Esophagus (tissue), 2 donors: ENCODE data around the gene PTPRH. TPM values are rescaled to one million over a fixed set of nuclear protein-coding genes. Genes with fewer than 3 reads are reported as not detected.

Experiments
- H3K27ac ChIP-seq, 2 donors: one replicate each; pipeline ENCODE4 v1.5.1; 2013; ENCODE audit warnings: low read depth in 2 of 2, mild to moderate bottlenecking in 2 of 2, inconsistent platforms in 1 of 2, low read length in 1 of 2, moderate library complexity in 1 of 2
- H3K27me3 ChIP-seq, 2 donors: one replicate each; pipeline ENCODE4 v1.6.1; 2013; ENCODE audit warnings: low read length in 2 of 2, control low read depth in 1 of 2, mild to moderate bottlenecking in 1 of 2; ENCODE audit not compliant: insufficient read depth in 2 of 2, control insufficient read depth in 1 of 2
- H3K36me3 ChIP-seq, 2 donors: one replicate each; pipeline ENCODE4 v1.6.1; 2013; ENCODE audit warnings: low read length in 1 of 2; ENCODE audit not compliant: control insufficient read depth in 2 of 2, insufficient read depth in 2 of 2
- H3K4me1 ChIP-seq, 2 donors: one replicate each; pipeline ENCODE4 v1.6.1; 2013; ENCODE audit warnings: low read length in 1 of 2; ENCODE audit not compliant: control insufficient read depth in 2 of 2, insufficient read depth in 2 of 2
- H3K4me3 ChIP-seq, 2 donors: one replicate each; pipeline ENCODE4 v1.5.1; 2013; ENCODE audit warnings: low read length in 2 of 2, mild to moderate bottlenecking in 2 of 2, low read depth in 1 of 2, moderate library complexity in 1 of 2
- H3K9me3 ChIP-seq, 2 donors: one replicate each; pipeline ENCODE4 v1.6.1; 2013; ENCODE audit warnings: mild to moderate bottlenecking in 2 of 2, low read depth in 1 of 2, low read length in 1 of 2, moderate library complexity in 1 of 2; ENCODE audit not compliant: control insufficient read depth in 2 of 2, insufficient read depth in 1 of 2
- WGBS, 2 donors: extraction: QIAGEN DNeasy Blood & Tissue Kit; methylation state at CpG; one replicate each; pipeline ENCODE4 v1.1.7; 2013; 5-methylcytosine and 5-hydroxymethylcytosine counted together
- polyA plus RNA-seq, 2 donors: library from polyadenylated mRNA; stranded (reverse); fragments of 200-250 nt; gene quantifications; one replicate each; pipeline ENCODE4 v1.2.3, GENCODE V29; 2013
- donor health status: healthy with polysubstance abuse.
- donor health status: Bipolar disorder and iron deficiency.

PTPRH gene
- polyA plus RNA-seq, 2 donors, result 0.10 to 0.19 TPM

- Histone ChIP-seq H3K9me3 (no peaks in the 10 kb centered on the region), H3K36me3 (no peaks in the 10 kb centered on the region), H3K27ac (no peak overlapping the region), H3K27me3 (no peaks in the 10 kb centered on the region), H3K4me3 (no peak overlapping the region), H3K4me1 (peaks cover 0 to 2% of the 10 kb centered on the region in 2 donors)
- 76 to 85% methylated on average over 17 of the region's 17 CpGs for WGBS, 2 donors
These were observed 72.8 kb downstream of the PTPRH start for GRCh38 chr19:55136399-55137102.

GRCh38 chr19:55134736-55135135 is 74.6 kb downstream of the PTPRH start:
- Histone ChIP-seq H3K9me3 (no peaks in the 10 kb centered on the region), H3K4me1 (peaks cover 0 to 2% of the 10 kb centered on the region in 2 donors), H3K36me3 (no peaks in the 10 kb centered on the region), H3K27ac (no peak overlapping the region), H3K27me3 (no peaks in the 10 kb centered on the region), H3K4me3 (no peak overlapping the region)
- WGBS, 2 donors, result 25 to 37% methylated on average over 1 to 2 of the region's 3 CpGs

GRCh38 chr19:55133639-55134444 is 75.5 kb downstream of the PTPRH start:
- Histone ChIP-seq H3K27ac (no peak overlapping the region), H3K27me3 (no peaks in the 10 kb centered on the region), H3K4me1 (peaks cover 0 to 2% of the 10 kb centered on the region in 2 donors), H3K4me3 (no peak overlapping the region), H3K36me3 (no peaks in the 10 kb centered on the region), H3K9me3 (no peaks in the 10 kb centered on the region)
- WGBS, 2 donors, result 63 to 71% methylated on average over 25 of the region's 25 CpGs

- no peak overlapping the region for H3K4me3 ChIP-seq
- WGBS, 2 donors, result 58 to 61% methylated on average over 14 of the region's 14 CpGs
- no peak overlapping the region for H3K27ac ChIP-seq
- H3K9me3 ChIP-seq, result no peaks in the 10 kb centered on the region
- H3K27me3 ChIP-seq, result no peaks in the 10 kb centered on the region
- H3K36me3 ChIP-seq, result no peaks in the 10 kb centered on the region
- H3K4me1 ChIP-seq, result peaks cover 0 to 2% of the 10 kb centered on the region in 2 donors
These were observed 76.7 kb downstream of the PTPRH start for GRCh38 chr19:55132453-55133129.

GRCh38 chr19:55131421-55131820 is 77.9 kb downstream of the PTPRH start:
- Histone ChIP-seq H3K9me3 (no peaks in the 10 kb centered on the region), H3K4me3 (no peak overlapping the region), H3K36me3 (no peaks in the 10 kb centered on the region), H3K27me3 (no peaks in the 10 kb centered on the region), H3K4me1 (peaks cover 0 to 2% of the 10 kb centered on the region in 2 donors), H3K27ac (no peak overlapping the region)
- 86 to 89% methylated on average over 16 of the region's 16 CpGs for WGBS, 2 donors

Other genes starting within 250 kb of the PTPRH start
- 10 to 100 TPM in 1 of 2 donors, 1 to 10 TPM in 1; 3.8 to 20.5 TPM for gene NLRP2, start 243.1 kb downstream of the PTPRH start, polyA plus RNA-seq
- 1 to 10 TPM in 1 of 2 donors, under 1 TPM in 1; 0.45 to 1.6 TPM for gene GP6, start 171.2 kb downstream of the PTPRH start, polyA plus RNA-seq
- 10 to 100 TPM; 32.5 to 60.6 TPM for gene RDH13, start 146.4 kb downstream of the PTPRH start, polyA plus RNA-seq
- 1,000 to 10,000 TPM in 1 of 2 donors, 100 to 1,000 TPM in 1; 578 to 1,427 TPM for gene EPS8L1, start 133.6 kb downstream of the PTPRH start, polyA plus RNA-seq
- 100 to 1,000 TPM in 1 of 2 donors, 10 to 100 TPM in 1; 77.7 to 100 TPM for gene PPP1R12C, start 91.9 kb downstream of the PTPRH start, polyA plus RNA-seq
- gene TNNT1, start 60.3 kb downstream of the PTPRH start, polyA plus RNA-seq, result 10 to 100 TPM in 1 of 2 donors, 1 to 10 TPM in 1; 6.1 to 10.9 TPM
- 1 to 10 TPM; 1.0 to 2.6 TPM for gene TNNI3, start 51.8 kb downstream of the PTPRH start, polyA plus RNA-seq
- 1 to 10 TPM in 1 of 2 donors, under 1 TPM in 1; 0.44 to 1.1 TPM for gene DNAAF3, start 42.9 kb downstream of the PTPRH start, polyA plus RNA-seq
- under 1 TPM in 1 of 2 donors, not detected in 1; 0.05 TPM for gene SYT5, start 29.2 kb downstream of the PTPRH start, polyA plus RNA-seq
- 1 to 10 TPM; 2.3 to 6.0 TPM for gene TMEM86B, start 19.3 kb upstream of the PTPRH start, polyA plus RNA-seq
- gene PPP6R1, start 49.5 kb upstream of the PTPRH start, polyA plus RNA-seq, result 10 to 100 TPM; 29.8 to 30.6 TPM
- 10 to 100 TPM; 30.9 to 44.9 TPM for gene HSPBP1, start 70.6 kb upstream of the PTPRH start, polyA plus RNA-seq
- 1 to 10 TPM in 1 of 2 donors, under 1 TPM in 1; 0.96 to 1.0 TPM for gene BRSK1, start 74.5 kb upstream of the PTPRH start, polyA plus RNA-seq
- under 1 TPM in 1 of 2 donors, not detected in 1; 0.12 TPM for gene TMEM150B, start 115.8 kb upstream of the PTPRH start, polyA plus RNA-seq
- gene KMT5C, start 130.4 kb upstream of the PTPRH start, polyA plus RNA-seq, result 1 to 10 TPM; 5.0 to 9.4 TPM
- under 1 TPM; 0.48 to 0.53 TPM for gene COX6B2, start 145.2 kb upstream of the PTPRH start, polyA plus RNA-seq
- not detected for gene GARIN5B, start 153.8 kb upstream of the PTPRH start, polyA plus RNA-seq
- gene IL11, start 161.0 kb upstream of the PTPRH start, polyA plus RNA-seq, result under 1 TPM; 0.47 to 0.51 TPM
- gene TMEM190, start 167.3 kb upstream of the PTPRH start, polyA plus RNA-seq, result not detected
- gene TMEM238, start 174.8 kb upstream of the PTPRH start, polyA plus RNA-seq, result under 1 TPM; 0.49 to 0.98 TPM
- gene RPL28, start 176.4 kb upstream of the PTPRH start, polyA plus RNA-seq, result 1,000 to 10,000 TPM; 2,179 to 2,435 TPM
- gene UBE2S, start 198.3 kb upstream of the PTPRH start, polyA plus RNA-seq, result 10 to 100 TPM; 12.8 to 24.1 TPM
- under 1 TPM in 1 of 2 donors, not detected in 1; 0.01 TPM for gene SHISA7, start 233.8 kb upstream of the PTPRH start, polyA plus RNA-seq